Coronary artery (tissue), 2 donors: ENCODE results near the gene TKT.

Source experiments
- DNase-seq: peaks from one replicate; pipeline ENCODE4 v3.0.0-alpha.2; 2017; ENCODE audit warnings: low spot score
- H3K27ac ChIP-seq, 2 donors: fragments of 200-600 bp; sonication (generic); one replicate each; pipeline ENCODE4 v1.5.1; 2016 to 2019
- H3K4me3 ChIP-seq: fragments of 200-600 bp; sonication (generic); 2 replicates; pipeline ENCODE4 v1.5.1; 2016; ENCODE audit warnings: mild to moderate bottlenecking, moderate library complexity
- TF ChIP-seq, protein P1 (sequence below): fragments of 200-600 bp; sonication (generic); IDR thresholded peaks from one replicate; pipeline ENCODE4 v1.5.1; 2019; ENCODE audit warnings: antibody characterized with exemption

The TKT gene

GRCh38 chr3:53260286-53260785 lies 4.5 kb upstream of the TKT start:
- TF ChIP-seq, protein P1, sequence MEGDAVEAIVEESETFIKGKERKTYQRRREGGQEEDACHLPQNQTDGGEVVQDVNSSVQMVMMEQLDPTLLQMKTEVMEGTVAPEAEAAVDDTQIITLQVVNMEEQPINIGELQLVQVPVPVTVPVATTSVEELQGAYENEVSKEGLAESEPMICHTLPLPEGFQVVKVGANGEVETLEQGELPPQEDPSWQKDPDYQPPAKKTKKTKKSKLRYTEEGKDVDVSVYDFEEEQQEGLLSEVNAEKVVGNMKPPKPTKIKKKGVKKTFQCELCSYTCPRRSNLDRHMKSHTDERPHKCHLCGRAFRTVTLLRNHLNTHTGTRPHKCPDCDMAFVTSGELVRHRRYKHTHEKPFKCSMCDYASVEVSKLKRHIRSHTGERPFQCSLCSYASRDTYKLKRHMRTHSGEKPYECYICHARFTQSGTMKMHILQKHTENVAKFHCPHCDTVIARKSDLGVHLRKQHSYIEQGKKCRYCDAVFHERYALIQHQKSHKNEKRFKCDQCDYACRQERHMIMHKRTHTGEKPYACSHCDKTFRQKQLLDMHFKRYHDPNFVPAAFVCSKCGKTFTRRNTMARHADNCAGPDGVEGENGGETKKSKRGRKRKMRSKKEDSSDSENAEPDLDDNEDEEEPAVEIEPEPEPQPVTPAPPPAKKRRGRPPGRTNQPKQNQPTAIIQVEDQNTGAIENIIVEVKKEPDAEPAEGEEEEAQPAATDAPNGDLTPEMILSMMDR, result no peak
- H3K4me3 ChIP-seq, result no peak overlapping the region
- no peak overlapping the region for H3K27ac ChIP-seq
- DNase-seq, result no peak

DNA sequence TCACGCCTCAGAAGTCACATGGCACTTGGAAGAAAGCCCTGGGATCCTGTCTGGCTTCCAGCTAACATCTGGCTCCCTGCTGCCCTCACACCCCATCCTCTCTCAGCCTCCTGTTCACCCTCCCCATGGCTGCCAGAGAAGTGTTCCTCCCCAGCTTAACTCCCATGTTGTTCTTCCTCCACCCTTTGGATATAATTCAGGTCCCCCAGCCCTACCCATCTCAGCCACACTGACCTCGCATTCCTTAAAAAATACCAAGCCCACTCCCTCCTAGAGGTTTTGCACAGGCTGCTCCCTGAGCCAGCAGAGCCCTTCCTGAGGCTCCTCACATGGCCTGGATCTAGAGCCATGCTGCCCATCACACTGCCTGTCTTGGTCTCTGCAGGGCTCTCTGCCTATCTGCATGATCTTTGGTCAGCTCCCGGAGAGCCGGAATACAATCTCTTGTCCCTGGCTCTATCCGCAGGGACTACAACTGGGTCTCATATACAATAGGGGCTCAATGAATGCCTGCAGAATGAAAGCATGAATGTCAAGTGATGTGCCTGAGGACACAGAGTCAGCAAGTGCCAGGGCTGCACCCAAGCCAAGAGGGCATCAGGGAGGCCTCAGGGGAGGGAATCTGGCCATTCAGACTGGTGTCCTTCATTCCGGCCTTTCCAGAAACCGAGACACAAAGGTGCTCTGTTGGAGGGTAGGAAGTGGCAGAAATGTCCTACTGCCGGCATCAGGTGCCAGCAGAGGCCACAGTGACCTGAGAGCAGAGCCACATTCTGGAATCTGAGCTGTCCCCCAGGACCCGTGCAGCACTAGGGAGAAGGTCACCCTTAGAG lies 3.8 kb upstream of the TKT start:
- Histone ChIP-seq H3K4me3 (no peak overlapping the region), H3K27ac (no peak overlapping the region)
- DNase-seq, result no peak
- TF ChIP-seq, protein P1, result no peak

- TF ChIP-seq, protein P1, result no peak
- H3K27ac ChIP-seq, result no peak overlapping the region
- no peak overlapping the region for H3K4me3 ChIP-seq
- no peak for DNase-seq
Measured at GRCh38 chr3:53258600-53259426, 3.0 kb upstream of the TKT start.

DNA sequence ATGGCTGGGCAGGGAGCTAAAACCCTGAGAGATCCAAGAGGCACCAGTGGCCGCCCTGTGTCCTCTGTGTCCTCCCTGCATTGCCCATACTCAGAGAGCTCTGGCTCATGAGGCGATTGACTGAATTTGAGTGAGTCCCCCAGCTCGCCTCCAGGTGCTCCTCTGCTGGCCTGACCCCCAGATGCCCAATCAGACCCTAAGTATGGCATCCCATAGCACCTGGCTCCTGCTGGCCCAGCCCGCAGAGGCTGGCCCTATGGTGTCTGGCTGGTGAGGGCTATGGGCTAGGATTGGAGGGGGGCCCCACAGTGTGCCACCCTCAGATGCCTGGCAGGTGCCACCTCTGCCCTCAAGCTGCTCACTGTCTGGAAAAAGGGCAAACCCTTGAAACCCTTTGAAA lies 1.6 kb upstream of the TKT start:
- Histone ChIP-seq H3K27ac (no peak overlapping the region), H3K4me3 (no peak overlapping the region)
- TF ChIP-seq, protein P1, result no peak
- no peak for DNase-seq

DNA sequence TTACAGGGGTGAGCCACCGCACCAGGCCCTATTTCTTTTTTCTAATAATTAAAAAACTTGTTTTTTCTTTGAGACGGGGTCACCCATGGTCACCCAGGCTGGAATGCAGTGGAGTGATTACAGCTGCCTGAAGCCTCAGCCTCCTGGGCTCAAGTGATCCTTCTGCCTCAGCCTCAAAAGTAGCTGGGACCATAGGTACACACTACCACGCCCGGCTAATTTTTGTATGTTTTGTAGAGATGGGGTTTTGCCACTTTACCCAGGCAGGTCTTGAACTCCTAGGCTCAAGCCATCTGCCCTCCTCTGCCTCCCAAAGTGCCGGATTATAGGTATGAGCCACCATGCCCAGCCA lies 858 bp upstream of the TKT start:
- no peak overlapping the region for H3K27ac ChIP-seq
- TF ChIP-seq, protein P1, result no peak
- H3K4me3 ChIP-seq, result no peak overlapping the region
- no peak for DNase-seq

GRCh38 chr3:53255423-53255774 lies 423 bp downstream of the TKT start:
- peak overlapping the region; percentile 48 to 95 for H3K27ac ChIP-seq
- TF ChIP-seq, protein P1, result no peak
- peak overlapping the region; percentile 98 for H3K4me3 ChIP-seq
- DNase-seq, result no peak
